ENCODE results near the gene TMEM225B.
"Not testable (repeated sequence)": the region's sequence is repeated elsewhere in the genome, so short reads cannot be mapped to it uniquely, and the experiment has no call there.

TMEM225B gene

GRCh38 chr7:99624484-99624883, 26.4 kb downstream of the TMEM225B start:
- peak; percentile 61 for DNase-seq

GRCh38 chr7:99625321-99625720, 27.3 kb downstream of the TMEM225B start:
- DNase-seq = no peak

DNA sequence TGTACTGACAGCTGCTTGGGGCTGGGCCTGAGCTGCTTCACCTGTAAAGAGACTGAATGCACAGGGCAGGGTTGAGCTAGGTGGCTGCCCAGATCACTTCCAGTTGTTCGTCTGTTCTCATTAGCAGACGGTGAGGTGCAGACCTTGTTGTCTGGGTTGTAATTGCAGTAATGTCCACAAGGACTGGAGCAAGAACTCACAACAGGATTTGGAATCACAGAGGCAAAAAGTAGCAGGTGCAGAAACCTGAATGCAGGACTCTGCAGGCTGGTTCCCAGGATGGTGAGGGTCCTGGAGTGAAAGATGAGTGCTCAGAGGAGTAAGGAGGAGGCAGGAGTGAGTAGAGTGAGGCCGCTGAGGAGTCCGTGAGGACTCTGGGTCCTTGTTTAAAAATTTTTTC, 27.9 kb downstream of the TMEM225B start:
- DNase-seq = no peak

DNA sequence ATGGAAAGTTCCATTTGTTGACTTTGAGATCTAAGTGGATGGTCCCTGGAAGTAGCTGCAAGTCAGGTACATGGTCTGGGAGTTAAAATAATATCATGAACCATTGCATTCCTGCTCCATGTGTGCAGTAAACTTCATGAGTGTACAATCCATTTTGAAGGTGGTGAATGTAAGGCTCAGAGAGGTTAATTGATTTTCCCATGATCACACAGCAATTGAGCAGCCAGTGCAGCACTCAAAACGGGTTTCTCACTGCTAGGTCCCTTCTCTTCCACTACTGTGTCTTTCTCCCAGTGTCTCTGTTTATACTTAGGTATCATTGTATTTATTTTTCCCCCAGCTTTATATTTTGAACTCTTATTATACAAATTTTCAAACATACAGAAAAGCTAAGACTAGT, 28.6 kb downstream of the TMEM225B start:
- DNase-seq = no peak

DNA sequence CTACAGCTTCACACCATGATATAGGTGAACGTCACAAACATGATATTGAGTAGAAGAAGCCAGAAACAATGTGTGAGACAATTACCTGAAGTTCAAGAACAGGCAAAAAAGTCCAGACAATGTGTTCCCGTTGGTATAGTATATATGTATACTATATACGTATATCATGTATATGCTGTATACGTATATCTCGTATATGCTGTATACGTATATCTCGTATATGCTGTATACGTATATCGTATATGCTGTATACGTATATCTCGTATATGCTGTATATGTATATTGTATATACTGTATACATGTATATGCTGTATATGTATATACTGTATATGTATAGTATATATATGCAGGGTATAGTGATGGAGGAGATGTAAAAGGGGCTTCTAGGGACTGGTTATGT, 29.4 kb downstream of the TMEM225B start:
- no peak for DNase-seq

GRCh38 chr7:99628471-99629465, 30.7 kb downstream of the TMEM225B start:
- DNase-seq = no peak

DNA sequence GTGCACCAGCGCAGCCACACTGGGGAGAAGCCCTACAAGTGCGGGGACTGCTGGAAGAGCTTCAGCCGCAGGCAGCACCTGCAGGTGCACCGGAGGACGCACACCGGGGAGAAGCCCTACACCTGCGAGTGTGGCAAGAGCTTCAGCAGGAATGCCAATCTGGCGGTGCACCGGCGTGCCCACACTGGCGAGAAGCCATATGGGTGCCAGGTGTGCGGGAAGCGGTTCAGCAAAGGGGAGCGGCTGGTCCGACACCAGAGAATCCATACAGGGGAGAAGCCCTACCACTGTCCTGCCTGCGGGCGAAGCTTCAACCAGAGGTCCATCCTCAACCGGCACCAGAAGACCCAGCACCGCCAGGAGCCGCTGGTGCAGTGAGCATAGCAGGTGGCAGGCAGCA, 31.6 kb downstream of the TMEM225B start:
- no peak for DNase-seq

- DNase-seq = peak; percentile 50
These were observed 33.4 kb downstream of the TMEM225B start for GRCh38 chr7:99631295-99632109.

- DNase-seq = not testable (repeated sequence)
These were observed 39.3 kb downstream of the TMEM225B start for GRCh38 chr7:99637414-99637813.

- no peak for DNase-seq
These were observed 40.7 kb downstream of the TMEM225B start for GRCh38 chr7:99638731-99639130.

DNA sequence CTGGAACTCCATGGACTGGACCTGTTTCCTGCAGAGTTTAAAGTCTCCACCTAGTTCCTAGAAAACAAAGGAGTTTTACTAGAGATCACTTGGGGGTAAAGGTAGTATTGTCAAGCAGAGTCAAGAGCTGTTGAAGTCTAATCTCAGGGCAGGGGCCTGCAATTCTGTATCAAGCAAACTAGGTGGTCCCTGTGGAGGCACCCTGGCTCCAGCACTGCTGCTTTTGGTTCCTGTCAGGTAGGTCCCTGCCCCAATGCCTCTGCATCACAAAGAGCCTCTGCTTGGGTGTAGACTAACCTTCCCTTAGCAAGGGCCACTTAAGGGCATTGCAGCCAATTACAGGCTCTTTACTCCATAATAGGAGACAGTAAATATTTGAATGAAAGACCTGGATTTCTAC, 41.2 kb downstream of the TMEM225B start:
- no peak for DNase-seq

GRCh38 chr7:99642027-99642426, 44.0 kb downstream of the TMEM225B start:
- DNase-seq = no peak

GRCh38 chr7:99643464-99643863, 45.4 kb downstream of the TMEM225B start:
- no peak for DNase-seq

GRCh38 chr7:99644431-99644830, 46.4 kb downstream of the TMEM225B start:
- no peak for DNase-seq

- no peak for DNase-seq
These were observed 47.5 kb downstream of the TMEM225B start for GRCh38 chr7:99645590-99645989.

- DNase-seq = no peak
These were observed 50.8 kb downstream of the TMEM225B start for GRCh38 chr7:99648843-99649242.

DNA sequence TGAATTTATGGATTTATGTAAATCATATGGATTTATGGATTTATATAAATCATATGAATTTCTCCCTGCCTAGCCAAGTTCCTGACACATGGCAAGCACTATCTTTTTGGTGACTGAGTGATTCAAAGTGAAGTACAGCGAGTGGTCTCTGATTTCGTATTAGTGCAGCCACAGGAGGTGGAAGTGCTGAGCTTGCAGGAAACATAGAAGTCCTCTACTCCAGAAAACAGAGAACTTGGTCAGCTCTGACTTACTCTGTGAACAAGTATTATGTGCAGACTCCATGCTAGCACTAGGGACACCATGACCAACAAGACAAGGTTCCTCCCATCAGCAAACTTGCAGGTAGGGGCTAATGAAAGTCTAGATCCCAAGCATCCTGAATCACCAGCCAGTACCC, 53.2 kb downstream of the TMEM225B start:
- no peak for DNase-seq

- no peak for DNase-seq
These were observed 54.6 kb downstream of the TMEM225B start for GRCh38 chr7:99652671-99653070.

GRCh38 chr7:99653269-99653668, 55.2 kb downstream of the TMEM225B start:
- not testable (repeated sequence) for DNase-seq

GRCh38 chr7:99653754-99654153, 55.7 kb downstream of the TMEM225B start:
- no peak for DNase-seq

DNA sequence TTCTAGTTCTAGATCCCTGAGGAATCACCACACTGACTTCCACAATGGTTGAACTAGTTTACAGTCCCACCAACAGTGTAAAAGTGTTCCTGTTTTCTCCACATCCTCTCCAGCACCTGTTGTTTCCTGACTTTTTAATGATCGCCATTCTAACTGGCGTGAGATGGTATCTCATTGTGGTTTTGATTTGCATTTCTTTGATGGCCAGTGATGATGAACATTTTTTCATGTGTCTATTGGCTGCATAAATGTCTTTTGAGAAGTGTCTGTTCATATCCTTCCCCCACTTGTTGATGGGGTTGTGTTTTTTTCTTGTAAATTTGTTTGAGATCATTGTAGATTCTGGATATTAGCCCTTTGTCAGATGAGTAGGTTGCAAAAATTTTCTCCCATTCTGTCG, 56.6 kb downstream of the TMEM225B start:
- not testable (repeated sequence) for DNase-seq

GRCh38 chr7:99657879-99658278, 59.8 kb downstream of the TMEM225B start:
- not testable (repeated sequence) for DNase-seq

Measured in stimulated activated CD4-positive, alpha-beta T cell treated with anti-CD3 and anti-CD28 coated beads, Interleukin-4, amount 100 ng/mL, for 24 hours (primary cell).